Hematopoietic multipotent progenitor cell treated with erythropoietin and hydrocortisone succinate and interleukin-3 and kit ligand, for 15 days (in vitro differentiated cells): ENCODE measurements around the gene CCNI.
"Not testable (repeated sequence)": the region's sequence is repeated elsewhere in the genome, so short reads cannot be mapped to it uniquely, and the experiment has no call there.

Experiments used
- DNase-seq: peaks from one replicate; pipeline ENCODE4 v3.0.0-alpha.2; 2015; ENCODE audit warnings: low spot score

Gene CCNI

DNA sequence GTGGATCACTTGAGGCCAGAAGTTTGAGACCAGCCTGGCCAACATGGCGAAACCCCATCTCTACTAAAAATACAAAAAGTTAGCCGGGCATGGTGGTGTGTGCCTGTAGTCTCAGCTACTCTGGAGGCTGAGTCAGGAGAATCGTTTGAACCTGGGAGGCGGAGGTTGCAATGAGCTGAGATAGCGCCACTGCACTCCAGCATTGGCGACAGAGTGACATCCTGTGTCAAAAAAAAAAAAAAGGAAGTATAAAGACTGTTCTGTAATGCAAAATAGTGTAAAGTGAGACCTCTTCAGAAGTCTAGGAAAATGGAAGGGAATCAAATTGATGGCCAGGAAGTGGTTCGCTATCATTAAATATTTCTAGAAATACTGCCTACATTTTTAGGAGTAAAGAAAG lies 5.0 kb upstream of the CCNI start:
- DNase-seq = not testable (repeated sequence)

DNA sequence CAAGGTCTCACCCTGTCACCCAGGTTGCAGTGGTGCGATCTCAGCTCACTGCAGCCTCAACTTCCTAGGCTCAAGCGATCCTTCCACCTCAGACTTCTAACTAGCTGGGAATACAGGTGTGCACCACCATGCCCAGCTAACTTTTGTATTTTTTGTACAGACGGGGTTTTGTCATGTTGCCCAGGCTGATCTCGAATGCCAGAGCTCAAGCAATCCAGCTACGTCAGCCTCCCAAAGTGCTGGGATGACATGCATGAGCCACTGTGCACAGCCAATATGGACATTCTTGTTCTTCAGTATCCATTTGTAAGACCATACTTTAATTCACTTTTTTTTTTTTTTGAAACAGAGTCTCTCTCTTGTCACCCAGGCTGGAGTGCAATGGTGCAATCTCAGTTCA lies 3.5 kb upstream of the CCNI start:
- no peak for DNase-seq

DNA sequence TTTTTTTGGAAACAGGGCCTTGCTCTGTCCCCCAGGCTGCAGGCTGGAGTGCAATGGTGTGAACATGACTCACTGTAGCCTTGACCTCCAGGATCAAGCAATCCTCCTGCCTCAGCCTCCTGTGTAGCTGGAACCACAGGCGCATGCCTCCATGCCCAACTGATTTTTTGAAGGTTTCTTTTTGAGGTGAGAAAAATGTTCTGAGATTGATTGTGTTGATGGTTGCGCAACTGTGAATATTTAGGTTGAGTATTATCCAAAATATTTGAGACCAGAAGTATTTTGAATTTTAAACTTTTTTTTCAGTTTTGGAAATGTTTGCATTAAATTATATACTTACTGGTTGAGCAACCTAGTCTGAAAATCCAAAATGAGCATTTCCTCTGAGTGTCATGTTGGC lies 2.6 kb upstream of the CCNI start:
- no peak for DNase-seq

DNA sequence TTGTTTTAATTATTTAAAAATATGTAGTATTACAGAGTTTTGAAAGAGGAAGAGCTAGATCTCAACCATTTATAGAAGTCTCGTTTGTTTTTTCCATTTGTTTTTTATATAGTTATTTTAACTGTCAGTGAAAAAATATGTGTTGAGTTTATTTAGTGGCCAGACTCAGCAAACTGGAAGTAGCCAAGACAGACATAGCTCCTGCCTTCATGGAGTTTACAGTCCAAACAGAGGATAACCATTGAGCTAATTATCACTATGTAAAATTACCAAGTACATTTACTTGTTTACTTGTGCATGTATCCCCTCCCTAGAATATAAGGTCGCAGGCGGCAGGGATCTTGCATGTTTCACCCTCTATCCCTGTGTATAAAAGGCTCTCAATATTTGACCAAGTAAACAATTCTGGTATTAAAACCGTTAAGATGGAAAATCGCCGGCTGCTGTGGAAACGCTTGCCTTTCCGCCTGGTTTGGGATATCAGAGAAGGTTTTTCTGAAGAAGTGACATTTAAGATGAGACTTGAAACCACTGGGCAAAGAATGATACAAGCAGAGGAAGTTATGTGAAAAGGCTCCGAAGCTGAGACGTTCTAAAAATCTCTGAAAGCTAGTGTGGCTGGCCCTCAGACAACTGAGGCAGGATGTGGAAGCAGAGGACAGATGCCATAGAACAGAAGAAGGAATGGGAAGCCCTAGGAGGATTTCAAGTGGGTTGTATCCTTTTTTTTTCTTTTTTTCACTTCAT lies 1.3 kb upstream of the CCNI start:
- DNase-seq = no peak

DNA sequence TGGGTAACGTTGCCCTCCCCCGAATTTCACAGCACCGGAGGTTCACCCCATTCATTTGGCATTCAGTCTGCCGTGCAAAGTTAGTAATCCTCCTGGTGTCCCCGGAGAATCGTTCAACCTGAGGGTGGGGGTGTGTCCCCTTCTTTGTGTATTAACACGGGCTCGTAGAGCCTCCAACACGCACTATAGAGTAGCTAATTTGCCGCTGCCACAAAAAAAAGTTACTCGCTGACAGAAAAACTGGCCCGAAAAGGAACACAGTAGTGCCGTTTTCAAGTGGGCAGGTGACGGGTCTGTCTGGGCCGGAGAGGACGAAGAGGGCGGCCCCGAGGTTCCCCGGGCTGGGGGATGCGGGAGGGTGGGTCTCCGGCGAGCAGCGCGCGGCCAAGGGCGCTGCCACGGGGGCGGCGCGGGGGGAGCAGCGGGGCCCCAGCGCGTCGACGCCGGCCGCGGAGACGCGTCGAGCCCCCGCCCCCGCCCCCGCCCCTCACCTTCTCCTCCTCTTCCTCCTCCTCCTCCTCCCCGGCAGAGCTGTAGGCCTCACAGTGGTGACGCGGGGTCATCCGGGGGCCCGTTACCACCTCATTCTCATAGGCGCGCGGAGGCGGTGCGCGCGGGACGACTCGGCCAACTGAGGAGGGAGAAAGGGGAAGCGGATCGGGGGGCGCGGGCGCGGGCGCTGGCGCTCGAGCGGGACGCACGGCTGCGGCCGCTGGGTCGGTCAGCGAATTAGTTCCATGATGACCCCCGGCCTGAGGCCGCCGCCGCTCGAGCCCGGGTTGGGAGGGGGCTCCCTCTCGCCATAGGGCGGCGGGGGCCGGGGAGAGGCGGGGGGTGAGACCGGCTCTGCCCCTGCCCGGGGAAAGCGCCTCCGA lies 571 bp downstream of the CCNI start:
- DNase-seq = peak; percentile 50

DNA sequence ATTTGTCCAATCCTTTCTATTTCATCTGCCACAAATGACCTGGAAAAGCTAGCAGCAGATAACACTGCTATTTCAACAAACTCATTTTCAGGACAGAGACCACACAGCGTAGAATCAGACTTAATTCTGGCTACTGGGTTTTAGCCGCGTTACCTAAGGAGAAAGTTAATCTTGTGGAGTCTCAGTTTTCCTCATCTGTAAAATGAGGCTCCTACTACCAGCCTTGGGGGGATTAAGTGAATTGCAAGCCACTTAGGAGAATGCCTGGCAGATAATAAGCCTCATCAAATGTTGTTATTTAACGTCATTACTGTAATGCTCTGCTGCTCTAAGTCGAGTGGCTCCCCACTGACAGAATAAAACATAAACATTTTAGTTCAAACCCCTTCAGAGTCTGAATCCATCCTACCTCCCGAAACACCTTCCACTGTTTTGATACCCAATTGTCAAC lies 1.4 kb downstream of the CCNI start:
- no peak for DNase-seq

DNA sequence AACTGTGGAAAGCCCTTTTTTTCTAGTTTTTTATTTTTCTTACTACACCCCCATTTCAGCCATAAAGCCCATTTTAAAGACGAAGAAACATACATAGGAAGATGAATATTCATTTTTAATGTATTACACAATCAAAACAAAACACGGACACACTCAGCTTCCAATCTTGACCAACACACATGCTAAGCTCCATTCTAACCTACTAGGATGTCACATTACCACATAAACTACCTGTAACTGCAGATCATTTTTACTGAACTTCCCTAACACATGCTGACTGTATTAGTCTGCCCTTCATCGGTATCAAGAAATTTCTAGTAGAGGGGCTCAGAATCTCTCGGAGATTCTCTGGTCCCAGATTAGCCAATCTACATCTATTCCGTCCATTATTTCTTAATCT lies 1.8 kb downstream of the CCNI start:
- no peak for DNase-seq

DNA sequence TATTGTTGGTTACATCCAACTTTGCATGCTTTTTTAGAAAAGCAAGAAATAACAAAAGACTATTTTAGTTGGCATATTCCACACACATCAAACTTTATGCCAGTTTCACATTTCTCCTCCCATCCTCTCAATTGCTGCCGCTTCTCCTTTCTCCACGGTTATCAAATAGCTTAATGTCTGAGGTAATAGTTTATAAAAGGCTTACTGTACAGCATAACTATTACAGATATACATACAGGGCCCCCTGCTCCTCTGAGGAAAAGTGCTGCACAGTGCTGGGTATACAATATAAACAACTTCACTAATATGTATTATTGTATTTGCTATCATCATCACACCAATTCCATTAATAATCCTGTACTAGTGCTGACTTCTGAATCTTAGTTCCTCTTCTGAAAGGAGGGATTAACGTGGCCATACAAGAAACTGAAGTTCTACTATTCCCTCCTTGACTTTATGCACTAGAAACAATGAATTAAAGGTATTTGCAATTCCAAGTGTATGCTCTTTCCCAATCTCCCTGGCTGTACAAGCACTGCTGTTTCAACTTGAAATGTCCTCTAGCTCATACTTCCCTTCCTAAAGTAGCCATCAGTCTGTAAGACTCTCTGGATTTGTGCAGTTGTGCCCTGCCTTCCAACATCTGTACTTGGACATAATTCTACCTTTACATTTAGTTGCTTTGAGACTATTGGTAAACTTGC lies 2.5 kb downstream of the CCNI start:
- DNase-seq = no peak

DNA sequence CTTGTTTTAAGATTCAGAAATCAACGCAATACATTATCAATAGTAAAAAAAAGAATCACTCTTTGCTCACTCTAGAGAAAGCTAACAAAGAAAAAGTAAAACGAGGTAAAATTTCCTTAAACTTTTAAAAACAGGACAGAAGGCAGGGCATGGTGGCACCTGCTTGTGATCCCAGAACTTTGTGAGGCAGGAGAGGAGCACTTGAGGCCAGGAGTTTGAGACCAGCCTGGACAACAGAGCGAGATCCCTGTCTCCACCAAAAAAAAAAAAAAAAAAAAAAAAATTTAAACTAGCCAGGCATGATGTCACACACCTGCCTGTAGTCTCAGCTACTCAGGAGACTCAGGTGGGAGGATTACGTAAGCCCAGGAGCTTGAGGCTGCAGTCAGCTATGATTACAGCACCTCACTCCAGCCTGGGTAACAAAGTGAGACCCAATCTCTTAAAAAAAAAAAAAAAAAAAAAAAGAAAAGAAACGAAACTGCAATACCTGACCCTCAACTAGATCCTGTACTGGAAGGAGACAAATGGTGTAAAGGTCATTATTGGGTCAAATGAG lies 3.5 kb downstream of the CCNI start:
- DNase-seq = no peak

DNA sequence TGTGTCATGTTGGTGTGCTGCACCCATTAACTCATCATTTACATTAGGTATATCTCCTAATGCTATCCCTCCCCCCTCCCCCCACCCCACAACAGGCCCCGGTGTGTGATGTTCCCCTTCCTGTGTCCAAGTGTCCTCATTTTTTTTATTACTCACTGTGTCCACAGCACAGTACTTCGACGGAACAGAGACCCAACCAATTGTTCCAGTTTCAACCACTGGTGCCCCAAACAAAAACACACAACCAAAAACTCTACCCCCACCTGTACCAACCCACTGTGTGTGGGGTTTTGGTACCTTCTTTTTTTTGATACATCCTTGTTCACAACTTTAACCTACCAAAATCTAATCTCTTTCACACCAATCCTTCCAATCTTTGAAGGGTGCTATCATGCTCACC lies 6.3 kb downstream of the CCNI start:
- not testable (repeated sequence) for DNase-seq

DNA sequence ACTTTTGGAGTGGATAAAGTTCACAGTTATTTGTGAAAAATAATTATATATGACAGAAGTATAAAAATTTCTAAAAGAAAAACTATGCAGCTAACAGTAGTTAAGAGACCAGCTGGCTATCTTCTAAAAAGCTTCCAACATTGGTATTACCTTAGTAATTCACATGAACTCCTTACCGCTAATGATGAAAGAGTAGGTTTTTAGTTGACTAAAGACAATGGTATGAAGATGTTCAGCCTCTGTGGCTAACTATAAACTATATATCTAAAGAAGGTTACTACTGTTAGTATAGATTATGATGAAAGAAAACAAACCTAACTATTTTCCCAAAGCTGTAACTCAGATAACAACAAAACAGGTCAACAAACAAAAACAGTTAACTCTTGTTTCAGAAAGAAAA lies 10.4 kb downstream of the CCNI start:
- no peak for DNase-seq

DNA sequence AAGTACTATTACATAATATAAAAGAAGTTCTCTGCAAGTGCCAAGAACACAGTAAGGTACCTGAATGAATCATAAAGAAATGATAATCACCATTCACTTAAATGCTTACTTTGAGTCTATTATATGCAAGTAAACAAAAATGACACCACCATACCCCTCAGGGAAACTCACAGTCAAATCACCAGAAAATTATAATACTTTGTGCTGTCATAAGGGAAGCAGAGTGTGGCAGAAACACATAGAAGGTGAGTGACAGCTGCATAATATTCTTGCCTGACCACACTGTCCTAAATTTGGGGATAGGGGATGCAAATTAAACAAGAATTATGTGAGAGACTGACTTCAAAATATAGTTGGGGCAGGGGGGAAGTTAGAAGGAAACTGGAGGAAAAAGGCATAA lies 12.9 kb downstream of the CCNI start:
- DNase-seq = no peak

DNA sequence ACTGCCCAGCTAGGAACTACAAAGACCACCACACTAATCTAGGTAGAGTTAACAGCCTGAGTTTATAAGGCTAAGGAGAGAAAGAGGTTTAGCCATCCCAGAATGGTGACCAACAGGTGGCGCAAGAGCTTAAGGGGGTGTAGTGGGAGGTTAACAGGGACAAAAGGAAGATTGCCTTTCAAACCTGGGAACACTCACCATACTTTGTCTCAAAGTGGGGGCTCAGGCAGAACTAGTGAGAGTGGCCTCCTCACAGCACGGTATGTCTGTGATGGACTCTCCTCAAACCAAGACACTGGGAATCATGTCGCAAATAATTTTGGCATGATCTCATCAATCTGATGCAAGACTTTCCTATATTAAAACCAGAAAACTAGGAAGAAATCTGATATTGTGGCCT lies 23.4 kb downstream of the CCNI start:
- peak; percentile 77 for DNase-seq

DNA sequence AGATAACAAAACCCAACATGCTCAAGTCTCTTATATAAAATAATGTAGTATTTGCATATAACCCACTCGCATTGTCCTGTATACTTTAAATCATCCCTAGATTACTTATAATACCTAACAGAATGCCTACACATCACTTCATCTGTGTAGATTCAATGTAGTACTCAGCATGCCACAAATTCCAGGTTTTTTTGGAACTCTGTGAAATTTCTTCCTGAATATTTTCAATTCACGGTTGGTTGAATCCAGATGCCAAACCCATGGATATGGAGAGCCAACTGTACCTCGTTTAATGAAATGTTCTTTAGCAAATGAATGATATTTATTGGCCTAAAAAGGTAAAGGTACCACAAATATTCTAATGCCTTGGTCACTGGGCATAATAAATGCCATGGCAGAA lies 24.8 kb downstream of the CCNI start:
- no peak for DNase-seq

DNA sequence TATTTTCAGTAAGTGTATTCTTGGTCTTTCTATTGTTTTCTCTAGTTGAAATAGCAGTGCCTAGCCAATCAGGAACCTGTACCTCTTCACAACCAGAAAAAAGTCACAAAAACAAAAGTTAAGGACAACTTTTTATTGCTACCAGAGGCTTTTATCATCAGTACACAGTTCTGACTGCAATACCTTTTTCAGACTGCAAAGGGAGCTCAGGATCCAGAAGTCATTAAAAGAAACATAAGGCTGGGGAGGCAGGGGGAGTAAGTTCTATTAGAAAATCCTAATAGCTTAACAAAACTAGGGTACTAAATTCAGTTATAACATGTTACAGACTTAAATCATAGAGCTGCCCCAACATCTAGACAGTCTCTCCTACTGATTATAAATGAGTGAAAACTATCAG lies 28.8 kb downstream of the CCNI start:
- DNase-seq = no peak

DNA sequence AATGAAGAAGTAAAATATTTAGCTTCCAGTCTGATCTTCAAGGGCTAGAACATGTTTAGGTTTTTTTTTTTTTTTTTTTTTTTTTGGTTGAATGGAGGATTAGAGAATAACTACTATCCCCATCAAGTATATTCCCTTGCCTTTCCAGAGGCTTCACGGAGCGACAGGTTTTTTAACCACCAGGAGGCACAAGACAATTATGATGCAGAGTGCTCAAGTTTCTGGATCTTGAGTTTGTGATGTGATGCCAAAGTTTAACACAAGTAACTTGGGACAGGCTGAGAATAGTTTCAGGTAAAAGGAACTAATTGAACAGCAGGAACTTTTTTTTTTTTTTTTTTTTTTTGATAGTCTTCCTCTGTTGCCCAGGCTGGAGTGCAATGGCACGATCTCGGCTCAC lies 30.3 kb downstream of the CCNI start:
- DNase-seq = no peak

DNA sequence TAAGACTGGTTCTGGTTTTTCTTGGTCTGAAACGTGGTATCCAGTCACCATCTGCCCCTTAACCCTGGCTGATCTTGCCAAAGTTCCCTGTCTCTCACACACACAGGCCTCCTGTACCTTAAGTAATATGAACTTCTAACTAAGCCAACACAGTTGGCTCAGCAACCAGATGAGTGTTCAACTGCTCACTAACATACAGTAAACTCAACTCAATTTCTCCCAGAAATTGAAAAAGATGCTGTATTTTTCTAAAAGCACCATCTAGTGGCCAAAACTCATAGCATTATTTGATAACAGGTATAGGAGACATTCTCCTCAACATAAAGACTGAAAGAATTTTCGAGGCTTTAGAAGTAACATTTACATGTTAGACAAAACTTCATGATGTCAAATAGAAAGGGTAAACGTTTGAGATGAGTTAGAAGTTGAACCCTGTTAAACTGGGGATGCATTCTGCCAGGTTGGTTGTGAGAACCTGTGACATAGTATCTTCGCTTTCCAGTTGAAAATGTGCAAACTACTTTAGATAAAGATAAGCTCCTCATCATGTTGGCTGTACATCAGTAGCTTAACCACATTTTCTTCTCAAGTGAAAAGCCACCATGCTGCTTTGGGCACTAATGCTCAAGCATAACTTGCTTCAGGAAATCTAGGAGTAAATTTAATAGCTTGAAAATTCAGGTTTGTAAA lies 31.2 kb downstream of the CCNI start:
- peak; percentile 60 for DNase-seq

DNA sequence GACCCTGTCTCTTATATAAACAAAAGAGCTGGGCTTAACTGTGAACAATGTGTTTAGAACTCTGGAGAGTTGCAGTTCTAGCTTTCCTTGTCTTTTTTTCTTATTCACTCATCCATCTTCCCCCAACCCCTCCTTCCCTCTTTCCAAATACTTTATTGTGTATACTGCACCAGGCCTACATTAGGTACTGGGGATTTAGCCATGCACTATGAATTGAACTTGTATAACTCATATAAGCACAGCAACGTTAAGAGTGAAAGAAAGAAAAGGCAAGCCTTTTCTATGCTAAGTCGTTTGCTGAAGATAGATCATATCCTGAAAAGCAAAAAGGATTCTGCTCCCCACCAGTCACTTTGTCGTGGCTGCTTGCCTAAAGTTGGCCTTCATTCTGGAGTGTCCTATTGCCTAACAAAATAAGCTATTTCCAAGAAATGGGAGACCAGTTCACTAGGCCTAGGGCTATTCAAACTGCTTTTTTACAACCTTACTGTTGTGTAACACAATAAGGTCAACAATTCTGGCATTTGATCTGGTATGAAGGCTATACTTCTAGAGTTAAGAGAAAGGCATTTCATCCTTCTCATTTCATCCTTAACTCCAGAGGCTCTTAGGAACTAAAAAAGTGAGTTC lies 32.2 kb downstream of the CCNI start:
- no peak for DNase-seq

DNA sequence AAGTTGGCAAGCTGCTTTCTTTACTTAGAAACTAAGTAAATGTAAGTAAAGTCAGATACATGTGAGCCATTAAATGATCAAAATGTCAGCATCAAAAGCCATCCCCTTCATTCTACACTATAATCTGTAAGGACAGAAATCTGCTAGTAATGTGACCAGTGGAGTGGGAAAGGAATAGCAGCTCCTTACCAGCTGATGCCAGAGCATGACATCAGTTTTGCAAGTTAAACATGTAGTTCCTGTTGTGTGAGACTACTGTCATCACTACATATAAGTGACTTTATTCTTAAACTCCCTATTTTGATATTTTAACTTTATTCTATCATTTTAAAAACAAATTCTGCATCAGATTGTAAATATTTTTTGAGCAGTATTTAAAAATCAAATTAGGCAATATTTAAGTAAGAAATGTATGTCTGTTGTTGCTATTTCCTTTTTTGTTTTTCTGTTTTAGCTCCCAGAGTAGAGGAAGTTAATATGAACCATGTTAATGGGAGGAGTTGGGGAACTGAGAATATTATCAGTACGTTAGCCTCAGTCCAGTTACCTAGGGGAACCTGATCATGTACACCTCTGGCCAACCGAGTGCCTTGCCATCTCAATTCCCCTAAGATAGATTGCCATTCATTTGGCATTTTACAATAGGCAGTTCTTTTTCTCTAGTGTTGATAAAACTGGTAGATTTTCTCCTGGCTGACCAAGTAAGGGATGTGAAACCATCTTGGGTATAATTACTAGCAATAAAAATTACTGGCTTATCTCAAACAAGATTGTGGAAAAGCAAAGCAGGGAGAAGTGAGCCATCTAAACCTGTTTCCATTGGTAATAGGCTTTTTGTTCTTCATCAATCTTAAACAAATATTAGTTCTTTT lies 34.7 kb downstream of the CCNI start:
- no peak for DNase-seq

DNA sequence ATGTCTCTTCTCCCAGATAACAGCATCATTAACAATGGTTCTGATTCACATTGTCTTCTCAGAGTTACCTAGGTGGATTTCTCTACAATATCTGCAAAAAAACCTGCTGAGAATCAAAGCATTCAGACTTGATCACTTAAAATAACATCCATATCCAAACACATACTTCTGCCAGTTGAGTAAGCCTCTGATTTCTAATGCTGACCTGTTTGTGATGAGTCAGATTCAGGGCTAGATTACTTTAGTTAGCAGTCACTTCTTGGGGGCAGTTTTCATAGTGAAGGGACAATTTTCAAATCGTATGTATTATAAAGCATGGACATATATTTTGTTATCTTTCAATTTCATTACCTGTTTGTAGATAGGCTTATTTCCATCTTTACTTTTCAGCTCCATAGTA lies 35.5 kb downstream of the CCNI start:
- no peak for DNase-seq
